Ascending aorta (tissue), 2 donors: ENCODE data around the gene ZNF280D. TPM values are rescaled to one million over a fixed set of nuclear protein-coding genes. Genes with fewer than 3 reads are reported as not detected.

Experiments
- DNase-seq, 2 donors: peaks; one replicate each; pipeline ENCODE4 v3.0.0-alpha.2; 2019; ENCODE audit warnings: low spot score in 2 of 2
- H3K27ac ChIP-seq, 2 donors: fragments of 200-600 bp; sonication (generic); one replicate each; pipeline ENCODE4 v1.5.1; 2016 to 2017; ENCODE audit warnings: mild to moderate bottlenecking in 1 of 2
- H3K27me3 ChIP-seq: fragments of 200-600 bp; sonication (generic); one replicate; pipeline ENCODE4 v1.5.1; 2017
- H3K36me3 ChIP-seq, 2 donors: fragments of 200-600 bp; sonication (generic); one replicate each; pipeline ENCODE4 v1.5.1; 2016
- H3K4me1 ChIP-seq, 2 donors: fragments of 200-600 bp; sonication (generic); one replicate each; pipeline ENCODE4 v1.5.1; 2016 to 2017; ENCODE audit warnings: mild to moderate bottlenecking in 1 of 2
- H3K4me3 ChIP-seq, 2 donors: fragments of 200-600 bp; sonication (generic); one replicate each; pipeline ENCODE4 v1.5.1; 2016 to 2017; ENCODE audit warnings: mild to moderate bottlenecking in 1 of 2
- H3K9me3 ChIP-seq, 2 donors: fragments of 200-600 bp; sonication (generic); one replicate each; pipeline ENCODE4 v1.5.1; 2016
- intact Hi-C: fragments of 100-400 bp; cut with DNase I; formaldehyde crosslinking; loops from one replicate; pipeline ENCODE4 v1.15.1; 2023
- total RNA-seq: library from RNA; depleted of rRNA; stranded (reverse); fragments of >200 nt; gene quantifications from one replicate; pipeline ENCODE4 v1.1.0, GENCODE V29; 2016
- TF ChIP-seq, protein P1 (sequence below), 3 experiments: fragments of 200-600 bp in 2 of 3; fragments of 450-650 bp in 1 of 3; sonication (generic) in 2 of 3; IDR thresholded peaks; one replicate each; pipeline ENCODE4 v1.5.1; 2016 to 2019; ENCODE audit warnings: antibody characterized with exemption in 3 of 3, mild to moderate bottlenecking in 1 of 3, moderate library complexity in 1 of 3

The ZNF280D gene
- total RNA-seq, 1 donor from 2014 or later: 20.5 TPM

GRCh38 chr15:56587686-56588085 lies 145.6 kb downstream of the ZNF280D start:
- intact Hi-C loops: no loop called here
- Histone ChIP-seq H3K36me3 (no peaks in the 10 kb centered on the region), H3K4me1 (no peaks in the 10 kb centered on the region), H3K9me3 (peaks cover 10 to 23% of the 10 kb centered on the region in 2 donors), H3K4me3 (no peak overlapping the region), H3K27me3 (no peaks in the 10 kb centered on the region), H3K27ac (no peak overlapping the region)
- TF ChIP-seq, protein P1, sequence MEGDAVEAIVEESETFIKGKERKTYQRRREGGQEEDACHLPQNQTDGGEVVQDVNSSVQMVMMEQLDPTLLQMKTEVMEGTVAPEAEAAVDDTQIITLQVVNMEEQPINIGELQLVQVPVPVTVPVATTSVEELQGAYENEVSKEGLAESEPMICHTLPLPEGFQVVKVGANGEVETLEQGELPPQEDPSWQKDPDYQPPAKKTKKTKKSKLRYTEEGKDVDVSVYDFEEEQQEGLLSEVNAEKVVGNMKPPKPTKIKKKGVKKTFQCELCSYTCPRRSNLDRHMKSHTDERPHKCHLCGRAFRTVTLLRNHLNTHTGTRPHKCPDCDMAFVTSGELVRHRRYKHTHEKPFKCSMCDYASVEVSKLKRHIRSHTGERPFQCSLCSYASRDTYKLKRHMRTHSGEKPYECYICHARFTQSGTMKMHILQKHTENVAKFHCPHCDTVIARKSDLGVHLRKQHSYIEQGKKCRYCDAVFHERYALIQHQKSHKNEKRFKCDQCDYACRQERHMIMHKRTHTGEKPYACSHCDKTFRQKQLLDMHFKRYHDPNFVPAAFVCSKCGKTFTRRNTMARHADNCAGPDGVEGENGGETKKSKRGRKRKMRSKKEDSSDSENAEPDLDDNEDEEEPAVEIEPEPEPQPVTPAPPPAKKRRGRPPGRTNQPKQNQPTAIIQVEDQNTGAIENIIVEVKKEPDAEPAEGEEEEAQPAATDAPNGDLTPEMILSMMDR (IDR thresholded peaks at IDR 0.05): no peak
- no peak for DNase-seq

DNA sequence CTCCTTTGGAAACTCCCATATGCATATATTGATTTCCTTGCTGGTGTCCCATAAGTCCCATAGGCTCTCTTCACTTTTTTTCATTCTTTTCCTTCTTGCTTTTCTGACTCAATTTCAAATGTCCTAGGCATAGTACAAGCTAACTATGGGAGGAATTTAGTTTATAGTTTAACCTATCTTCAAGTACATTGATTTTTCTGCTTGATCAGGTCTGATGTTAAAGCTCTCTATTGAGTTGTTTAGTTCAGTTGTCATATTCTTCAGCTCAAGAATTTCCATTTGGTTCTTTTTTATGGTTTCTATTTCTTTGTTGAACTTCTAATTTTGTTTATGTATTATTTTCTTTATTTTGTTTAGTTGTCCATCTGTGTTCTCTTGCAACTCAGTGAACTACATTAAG lies 147.1 kb downstream of the ZNF280D start:
- no peak for DNase-seq
- Histone ChIP-seq H3K4me3 (no peak overlapping the region), H3K9me3 (peaks cover 10 to 23% of the 10 kb centered on the region in 2 donors), H3K36me3 (no peaks in the 10 kb centered on the region), H3K27me3 (no peaks in the 10 kb centered on the region), H3K27ac (no peak overlapping the region), H3K4me1 (no peaks in the 10 kb centered on the region)
- intact Hi-C loops: no loop called here
- TF ChIP-seq, protein P1 (IDR thresholded peaks at IDR 0.05): no peak

- DNase-seq: no peak
Measured at GRCh38 chr15:56582785-56583184, 150.5 kb downstream of the ZNF280D start.

More at GRCh38 chr15:56582785-56583184, 150.5 kb downstream of the ZNF280D start:
- Histone ChIP-seq H3K27ac (no peak overlapping the region), H3K27me3 (no peaks in the 10 kb centered on the region), H3K9me3 (peaks cover 10 to 23% of the 10 kb centered on the region in 2 donors), H3K4me1 (no peaks in the 10 kb centered on the region), H3K36me3 (no peaks in the 10 kb centered on the region), H3K4me3 (no peak overlapping the region)
- TF ChIP-seq, protein P1 (IDR thresholded peaks at IDR 0.05): no peak
- intact Hi-C loops: no loop called here

Other genes starting within 250 kb of the ZNF280D start
- 144 TPM for gene TCF12, start 185.1 kb upstream of the ZNF280D start, total RNA-seq